ENCODE data around the gene ELFN1.

The ELFN1 gene

GRCh38 chr7:1664711-1665548, 5.1 kb upstream of the ELFN1 start:
- peak; percentile 19 for DNase-seq

DNA sequence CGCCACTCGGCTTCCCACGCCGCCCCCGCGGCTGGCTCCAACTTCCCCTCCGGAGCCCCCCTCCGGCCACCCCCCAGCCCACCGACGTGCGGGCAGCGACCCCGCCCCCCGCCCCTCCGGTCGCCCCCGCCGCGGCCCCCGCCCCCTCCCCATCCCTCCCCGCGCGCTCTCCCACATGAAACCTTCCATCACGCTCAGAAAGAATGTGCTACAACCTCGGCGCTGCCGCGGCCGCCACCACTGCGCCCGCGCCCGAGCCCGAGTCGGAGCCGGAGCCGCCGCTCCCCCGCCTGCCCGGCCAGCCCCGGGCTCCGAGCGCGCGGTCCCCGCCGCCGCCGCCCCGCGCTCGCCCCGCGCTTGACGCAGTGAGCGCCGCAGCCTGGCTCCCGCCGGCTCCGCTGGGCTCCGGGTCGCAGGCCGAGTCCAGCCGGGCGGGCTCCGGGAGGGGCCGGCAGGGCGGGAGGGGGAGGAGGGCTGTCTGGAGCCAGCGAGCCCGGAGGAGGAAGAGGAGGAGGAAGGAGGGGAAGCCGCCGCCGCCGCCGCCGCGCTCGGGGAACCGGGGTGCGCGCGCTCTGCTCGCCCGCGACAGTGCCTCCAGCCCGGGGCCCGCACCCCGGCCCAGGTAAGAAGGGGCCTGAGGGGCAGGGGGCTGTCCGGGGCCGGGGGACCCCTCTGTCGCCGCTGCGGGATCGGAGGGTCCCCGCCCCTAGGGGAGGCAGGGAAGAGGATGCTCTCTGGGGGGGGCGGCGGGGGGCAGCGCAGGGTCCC, 4.3 kb upstream of the ELFN1 start:
- no peak for DNase-seq

GRCh38 chr7:1666317-1666822, 3.7 kb upstream of the ELFN1 start:
- no peak for DNase-seq

DNA sequence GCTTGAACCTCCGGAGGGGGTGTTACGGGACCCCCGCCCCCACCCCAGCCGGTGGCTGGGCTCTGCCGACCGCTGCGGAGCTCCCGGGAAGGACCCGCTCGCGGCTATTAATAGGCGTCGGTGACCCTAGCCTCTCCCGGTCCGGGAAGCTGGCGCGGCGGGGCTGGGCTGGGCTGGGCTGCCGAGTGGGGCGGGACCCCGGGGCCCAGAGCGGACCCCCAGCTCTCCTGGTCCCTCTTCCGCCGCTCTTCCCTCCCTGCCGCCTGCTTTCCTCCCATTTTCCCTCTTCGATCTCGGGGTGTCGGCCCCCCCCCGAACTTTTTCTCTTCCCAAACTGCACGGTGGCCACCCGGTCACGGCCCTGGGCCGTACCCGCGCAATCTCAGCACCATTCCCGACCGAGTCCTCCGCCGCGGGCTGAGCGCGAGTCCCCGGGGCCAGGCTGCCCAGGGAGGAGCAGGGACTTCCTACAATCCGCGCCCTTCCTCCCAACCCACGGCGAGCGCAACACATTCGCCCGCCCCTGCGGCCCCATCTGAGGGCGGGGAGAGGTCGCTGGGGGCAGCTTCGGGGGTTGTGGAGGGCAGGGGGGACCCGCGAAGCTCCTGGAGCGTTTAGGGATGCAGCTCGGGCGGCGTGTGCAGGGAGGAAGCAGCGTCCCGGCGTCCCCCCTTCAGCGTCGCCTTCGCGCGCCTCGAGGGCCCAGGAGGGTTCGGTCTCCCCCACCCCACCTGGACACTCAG, 3.1 kb upstream of the ELFN1 start:
- no peak for DNase-seq

GRCh38 chr7:1667566-1668395, 2.3 kb upstream of the ELFN1 start:
- DNase-seq, result peak; percentile 6

GRCh38 chr7:1668396-1669063, 1.5 kb upstream of the ELFN1 start:
- DNase-seq, result peak; percentile 13

DNA sequence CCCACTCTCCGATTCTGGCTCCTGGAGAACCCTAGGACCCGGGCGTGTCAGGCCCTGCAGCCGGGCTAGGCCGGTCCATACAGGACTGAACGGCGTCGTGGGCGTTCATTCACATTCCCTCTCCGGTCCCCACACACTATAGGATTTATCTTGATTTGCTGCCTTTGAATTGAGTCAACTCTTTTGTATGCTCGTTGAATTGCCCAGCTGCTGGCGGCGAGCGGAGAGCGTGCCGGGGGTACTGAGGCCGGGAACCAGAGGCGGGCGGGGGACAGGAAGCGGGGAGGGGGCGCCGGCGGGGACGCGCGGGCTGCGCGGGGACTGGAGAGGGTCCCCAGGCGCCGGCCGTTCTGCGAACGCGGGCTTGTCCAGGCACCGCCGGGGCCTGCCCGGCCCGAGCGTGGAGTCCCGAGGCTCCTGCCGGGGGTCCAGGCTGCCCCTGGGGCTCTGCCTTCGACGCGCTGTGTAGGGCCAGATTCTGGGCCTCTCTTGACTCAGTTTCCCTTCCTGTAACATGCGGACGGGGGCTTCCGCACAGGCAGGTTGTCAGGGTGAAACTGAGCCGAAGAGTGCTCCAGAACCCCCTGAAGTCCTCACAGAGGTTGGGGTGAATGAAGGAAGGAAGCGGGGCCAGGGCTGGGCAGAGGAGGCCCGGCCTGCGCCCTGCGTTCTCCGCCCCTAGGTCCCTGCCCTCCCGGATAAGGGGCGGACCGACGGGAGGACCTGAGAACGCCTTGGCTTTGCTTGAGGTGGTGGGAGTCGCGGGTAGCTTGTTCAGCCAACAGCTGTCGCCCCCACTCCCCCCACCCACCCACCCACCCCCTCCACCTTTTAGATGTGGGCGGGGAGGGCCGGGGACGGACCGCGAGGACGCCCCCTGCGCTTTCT, 769 bp upstream of the ELFN1 start:
- peak; percentile 15 for DNase-seq

GRCh38 chr7:1670894-1671593, 967 bp downstream of the ELFN1 start:
- DNase-seq, result no peak

DNA sequence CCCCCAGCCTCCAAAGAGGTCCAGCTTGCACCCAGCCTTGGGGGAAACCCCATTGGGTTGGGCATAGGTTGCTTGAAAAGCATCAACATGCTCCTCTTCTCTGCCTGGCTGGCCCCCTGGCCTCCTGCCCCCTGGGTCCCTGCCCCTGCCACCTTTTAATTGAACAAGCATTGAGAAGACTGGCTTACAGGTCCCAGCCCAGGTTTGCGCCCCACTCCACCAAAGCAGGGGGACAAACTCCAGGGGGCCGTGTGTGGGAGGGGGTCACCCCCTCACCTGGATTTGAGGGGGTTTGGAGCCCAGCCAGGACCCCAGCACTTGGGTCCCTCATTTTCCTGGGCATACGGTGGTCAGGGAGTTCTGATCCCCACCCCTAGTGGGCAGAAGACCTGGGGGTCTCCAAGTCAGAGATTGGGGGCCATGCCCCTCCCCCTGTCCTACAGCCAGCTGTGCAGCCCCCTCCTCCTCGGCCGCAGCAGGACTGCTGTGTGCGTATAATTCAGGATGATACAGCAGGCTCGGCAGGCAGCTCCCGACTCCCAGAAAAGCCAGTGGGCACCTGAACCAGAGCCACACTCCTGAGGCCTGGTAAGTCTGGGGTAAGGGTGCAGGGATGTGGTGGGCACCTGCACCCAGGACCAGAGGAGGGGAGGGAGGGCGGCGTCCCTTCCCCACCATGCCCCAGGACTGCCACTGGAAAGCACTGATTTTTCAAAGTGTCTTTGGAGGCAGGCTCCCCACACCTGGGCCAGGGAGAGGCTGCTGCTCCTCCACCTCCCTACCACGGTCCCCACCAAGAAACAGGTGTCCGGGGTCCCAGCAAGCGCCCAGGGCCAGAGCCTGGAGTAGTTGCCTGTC, 1.7 kb downstream of the ELFN1 start:
- peak; percentile 12 for DNase-seq

- no peak for DNase-seq
These were observed 2.9 kb downstream of the ELFN1 start for GRCh38 chr7:1672851-1673486.

GRCh38 chr7:1673581-1674118, 3.6 kb downstream of the ELFN1 start:
- DNase-seq, result no peak

- no peak for DNase-seq
These were observed 4.3 kb downstream of the ELFN1 start for GRCh38 chr7:1674161-1675035.

DNA sequence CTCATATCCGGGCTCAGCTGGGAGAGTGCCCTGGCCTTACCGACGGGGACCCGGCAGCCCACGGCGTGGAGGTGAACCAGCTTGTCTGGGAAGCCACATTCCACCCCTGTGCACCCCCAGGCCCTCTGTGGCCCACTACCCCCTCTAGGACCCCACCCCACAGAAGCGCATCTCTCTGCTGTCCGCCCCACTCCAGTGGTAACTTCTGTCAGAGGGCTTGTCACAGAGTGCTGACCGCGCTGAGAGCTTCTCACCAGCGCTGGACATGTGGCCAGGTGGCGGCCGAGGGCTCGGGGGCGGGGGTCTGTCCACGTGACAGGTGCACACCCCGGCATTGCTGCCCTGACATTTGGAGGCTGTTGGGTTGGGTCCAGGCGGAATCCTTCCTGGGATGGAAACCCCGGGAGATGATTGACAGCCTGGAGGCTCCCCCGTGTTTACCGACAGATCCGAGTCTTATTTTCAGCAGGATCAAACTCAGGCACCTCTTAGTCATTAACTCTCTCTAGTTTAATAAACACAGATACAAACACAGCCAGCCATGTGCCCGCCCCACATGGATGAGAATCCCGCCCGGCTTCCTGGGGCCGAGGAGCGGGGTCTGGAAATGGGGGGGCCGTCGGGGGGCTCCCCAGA, 5.1 kb downstream of the ELFN1 start:
- no peak for DNase-seq

DNA sequence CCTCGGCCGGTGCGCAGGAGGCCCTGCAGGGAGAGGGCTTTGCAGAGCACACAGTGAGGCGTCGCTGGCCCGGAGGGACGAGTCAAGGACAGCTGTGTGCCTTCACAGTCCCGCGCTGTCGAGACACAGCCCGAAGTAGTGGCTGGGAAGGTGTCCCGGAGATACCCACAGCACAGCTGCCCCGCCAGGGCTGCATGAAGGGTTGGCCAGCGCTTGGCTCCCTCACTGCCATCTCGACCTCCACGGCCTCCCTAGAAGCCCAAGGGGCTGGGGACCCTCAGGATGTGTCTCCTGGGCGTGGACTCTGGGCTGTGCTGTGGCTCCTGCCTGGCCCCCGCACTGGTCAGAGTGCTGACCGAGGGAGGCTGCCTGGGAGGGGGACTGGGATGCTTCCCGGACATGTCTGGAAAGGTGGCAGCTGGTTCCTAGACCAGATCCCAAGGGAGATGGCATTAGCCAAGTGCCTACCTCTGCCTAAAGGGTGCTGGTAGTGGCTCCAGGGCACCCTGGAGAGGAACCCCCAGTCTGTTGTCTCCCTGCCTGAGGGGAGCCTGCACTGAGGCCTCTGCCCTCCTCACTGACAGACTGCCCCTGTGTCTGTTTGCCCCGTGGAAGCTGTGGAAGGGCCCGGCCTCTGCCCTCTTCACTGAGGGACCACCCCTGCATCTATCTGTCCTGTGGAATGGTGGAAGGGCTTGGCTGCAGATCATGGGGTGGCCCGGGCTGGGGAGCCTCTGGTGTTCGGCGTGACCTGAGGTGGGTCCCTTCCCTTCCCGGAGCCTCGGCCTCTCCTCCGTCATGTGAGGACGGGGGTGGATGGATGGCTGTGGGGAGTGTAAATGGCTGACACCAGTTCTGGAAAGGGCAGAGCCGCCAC, 5.8 kb downstream of the ELFN1 start:
- no peak for DNase-seq

DNA sequence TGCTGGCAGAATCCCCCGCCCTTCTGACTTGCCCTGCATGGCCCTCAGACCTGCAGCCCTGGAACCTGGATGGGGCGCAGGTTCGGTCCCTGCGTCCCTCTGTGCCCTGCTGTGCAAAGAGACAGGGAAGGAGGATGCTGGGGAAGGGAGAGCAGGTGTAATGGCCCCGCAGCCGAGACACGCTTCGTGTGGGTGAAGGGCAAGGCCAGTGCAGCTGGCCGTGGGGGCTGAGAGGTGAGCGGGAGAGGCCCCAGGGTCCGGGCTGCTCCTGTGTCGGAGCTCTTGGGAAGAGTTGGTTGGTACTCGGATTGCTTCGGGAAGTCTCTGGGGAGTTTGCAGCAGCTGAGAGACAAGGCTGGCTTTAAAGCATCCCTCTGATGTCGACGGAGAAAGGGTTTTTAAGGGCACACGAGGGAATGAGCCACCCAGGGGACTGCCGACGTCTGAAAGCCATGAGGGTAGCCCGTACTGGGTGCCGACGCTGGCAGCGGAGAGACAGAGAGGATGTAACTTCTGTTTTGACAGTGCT, 6.5 kb downstream of the ELFN1 start:
- DNase-seq, result no peak

All from CD4-positive, alpha-beta T cell treated with Interleukin-15 for 1 hour (primary cell).